ENCODE measurements around the gene ZMYND15. TPM values are rescaled to one million over a fixed set of nuclear protein-coding genes. Genes with fewer than 3 reads are reported as not detected.

ZMYND15 gene
- total and polyA plus RNA-seq, 2 of the 13 experiments (the other 11 are each of a cell fraction or from before 2014, with no cell fraction given) = 0.24 to 2.7 TPM

- POLR2A ChIA-PET = interaction anchor here (0.7 to 2.2 kb wide), 3 partner anchors 9 to 45 kb away, joined by 4 to 9 read pairs (median 8); no protein-coding TSS in a partner anchor
- intact Hi-C loops (cut with micrococcal nuclease; ENCODE audit: unreplicated experiment) (no loop called here), in situ Hi-C loops (cut with HindIII; ENCODE audit: extremely low pct_ligation_motif_present, low pct_unique_long_range_greater_than_20kb) (no loop called here)
- Histone ChIP-seq H3K4me2 (ENCODE audit: low read depth, low read length) (0 out of 2 replicates have a peak overlapping the region, but pooled peaks have one; percentile 2), H3K4me3 (replicated peaks in 1 of 3; ENCODE audit: insufficient read depth in 1 of 3, low read depth in 2 of 3, low read length in 3 of 3) (no peak overlapping the region), H3K9ac (ENCODE audit: insufficient read depth, low read depth, low read length) (no peak overlapping the region), H3K27ac (ENCODE audit: extremely low read length, insufficient read depth, low read length) (no peak overlapping the region), H2AFZ (ENCODE audit: low read length) (no peak overlapping the region), H3K9me3 (ENCODE audit: low read length) (no peaks in the 10 kb centered on the region), H4K20me1 (ENCODE audit: insufficient read depth, low read length) (no peaks in the 10 kb centered on the region), H3K79me2 (ENCODE audit: insufficient read depth, low read length) (no peaks in the 10 kb centered on the region), H3K4me1 (ENCODE audit: insufficient read depth, low read length) (peaks cover 65% of the 10 kb centered on the region), H3K36me3 (replicated peaks in 1 of 2; ENCODE audit: control insufficient read depth in 1 of 2, insufficient read depth in 2 of 2, low read length in 2 of 2) (no peaks in the 10 kb centered on the region), H3K27me3 (ENCODE audit: control insufficient read depth in 1 of 2, insufficient read depth in 2 of 2, low read length in 2 of 2) (peaks cover 2 to 18% of the 10 kb centered on the region in 2 experiments; a peak in 3 of 5 replicates)
- no TSS peak for BruUV-seq (replicated peaks)
- TF ChIP-seq MTF2 (CRISPR knock-in tag; IDR thresholded peaks at IDR 0.05; ENCODE audit: borderline replicate concordance) (no peak), ZBTB38 (CRISPR knock-in tag; IDR thresholded peaks at IDR 0.05) (peak; percentile 61; the same call in 1 of the 2 replicates), GTF2F1 (IDR thresholded peaks at IDR 0.05; ENCODE audit: low read length) (no peak), ZMYM2 (CRISPR knock-in tag; IDR thresholded peaks at IDR 0.05) (no peak), TCF7L2 (IDR thresholded peaks at IDR 0.05; ENCODE audit: low read depth, low read length) (no peak), KMT2B (CRISPR knock-in tag; IDR thresholded peaks at IDR 0.05) (no peak), ATRX (CRISPR knock-in tag; IDR thresholded peaks at IDR 0.05; ENCODE audit: borderline replicate concordance) (no peak), TFDP2 (CRISPR knock-in tag; IDR thresholded peaks at IDR 0.05) (no peak), BRCA1 (CRISPR knock-in tag; IDR thresholded peaks at IDR 0.05) (no peak), SNAPC2 (CRISPR knock-in tag; IDR thresholded peaks at IDR 0.05) (no peak), REL (CRISPR knock-in tag; conservative IDR thresholded peaks at IDR 0.05) (no peak), ZFP91 (CRISPR knock-in tag; IDR thresholded peaks at IDR 0.05; ENCODE audit: borderline replicate concordance) (no peak), MLLT10 (CRISPR knock-in tag; IDR thresholded peaks at IDR 0.05) (no peak), BORCS8-MEF2B (CRISPR knock-in tag; IDR thresholded peaks at IDR 0.05) (no peak)
- TF ChIP-seq, protein P1, sequence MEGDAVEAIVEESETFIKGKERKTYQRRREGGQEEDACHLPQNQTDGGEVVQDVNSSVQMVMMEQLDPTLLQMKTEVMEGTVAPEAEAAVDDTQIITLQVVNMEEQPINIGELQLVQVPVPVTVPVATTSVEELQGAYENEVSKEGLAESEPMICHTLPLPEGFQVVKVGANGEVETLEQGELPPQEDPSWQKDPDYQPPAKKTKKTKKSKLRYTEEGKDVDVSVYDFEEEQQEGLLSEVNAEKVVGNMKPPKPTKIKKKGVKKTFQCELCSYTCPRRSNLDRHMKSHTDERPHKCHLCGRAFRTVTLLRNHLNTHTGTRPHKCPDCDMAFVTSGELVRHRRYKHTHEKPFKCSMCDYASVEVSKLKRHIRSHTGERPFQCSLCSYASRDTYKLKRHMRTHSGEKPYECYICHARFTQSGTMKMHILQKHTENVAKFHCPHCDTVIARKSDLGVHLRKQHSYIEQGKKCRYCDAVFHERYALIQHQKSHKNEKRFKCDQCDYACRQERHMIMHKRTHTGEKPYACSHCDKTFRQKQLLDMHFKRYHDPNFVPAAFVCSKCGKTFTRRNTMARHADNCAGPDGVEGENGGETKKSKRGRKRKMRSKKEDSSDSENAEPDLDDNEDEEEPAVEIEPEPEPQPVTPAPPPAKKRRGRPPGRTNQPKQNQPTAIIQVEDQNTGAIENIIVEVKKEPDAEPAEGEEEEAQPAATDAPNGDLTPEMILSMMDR (CRISPR knock-in tag; IDR thresholded peaks at IDR 0.05) = peak; percentile 25; the same call in 1 of the 2 replicates
- no peak; the same call in 2 of the 3 replicates for ATAC-seq
- WGBS (ENCODE audit: low lambda C conversion rate) = 71% methylated on average over 50 of the region's 51 CpGs
- CTCF ChIA-PET (ENCODE audit: low intra/inter-chr PET ratio, low total read pairs) = no interaction called here
- no peak for FAIRE-seq
- DNase-seq (ENCODE audit: low spot score) = no peak
Observed at GRCh38 chr17:4744999-4745969, 5.7 kb downstream of the ZMYND15 start.
